ENCODE data around the gene TLE4. TPM values are rescaled to one million over a fixed set of nuclear protein-coding genes. Genes with fewer than 3 reads are reported as not detected.

The TLE4 gene
- total RNA-seq, 4 donors from 2014 or later, result 30.1 to 52.5 (median 38.1) TPM

GRCh38 chr9:79551994-79552393, 19.8 kb upstream of the TLE4 start:
- no peak for TF ChIP-seq CTCF (IDR thresholded peaks at IDR 0.05)
- TF ChIP-seq POLR2A (IDR thresholded peaks at IDR 0.05), result no peak
- DNase-seq, result no peak
- no peak overlapping the region for H3K4me3 ChIP-seq
- H3K9me3 ChIP-seq, result peaks cover 0 to 14% (median 0%) of the 10 kb centered on the region in 3 donors
- H3K27me3 ChIP-seq, result no peaks in the 10 kb centered on the region
- H3K27ac ChIP-seq, result no peak overlapping the region
- H3K36me3 ChIP-seq, result no peaks in the 10 kb centered on the region
- 43 to 89% methylated on average over 1 of the region's 1 CpG for WGBS, 2 donors
- no peaks in the 10 kb centered on the region for H3K4me1 ChIP-seq
- intact Hi-C loops (cut with DNase I), result no loop called here

GRCh38 chr9:79555474-79556089, 16.2 kb upstream of the TLE4 start:
- peaks cover 0 to 5% (median 0%) of the 10 kb centered on the region in 3 donors for H3K9me3 ChIP-seq
- 59 to 92% methylated on average over 4 to 5 of the region's 5 CpGs for WGBS, 2 donors
- H3K36me3 ChIP-seq, result no peaks in the 10 kb centered on the region
- intact Hi-C loops (cut with DNase I), result no loop called here
- H3K4me1 ChIP-seq, result no peaks in the 10 kb centered on the region
- no peak overlapping the region for H3K27ac ChIP-seq
- no peak overlapping the region for H3K4me3 ChIP-seq
- TF ChIP-seq CTCF (IDR thresholded peaks at IDR 0.05), result no peak
- no peak for TF ChIP-seq POLR2A (IDR thresholded peaks at IDR 0.05)
- DNase-seq, result no peak
- no peaks in the 10 kb centered on the region for H3K27me3 ChIP-seq

- Histone ChIP-seq H3K27me3 (no peaks in the 10 kb centered on the region), H3K27ac (no peak overlapping the region), H3K9me3 (no peaks in the 10 kb centered on the region), H3K36me3 (no peaks in the 10 kb centered on the region), H3K4me1 (no peaks in the 10 kb centered on the region), H3K4me3 (no peak overlapping the region)
- TF ChIP-seq CTCF (IDR thresholded peaks at IDR 0.05), result no peak
- TF ChIP-seq POLR2A (IDR thresholded peaks at IDR 0.05), result no peak
- WGBS, 2 donors, result 56 to 58% methylated on average over 3 of the region's 3 CpGs
- DNase-seq, result no peak
- intact Hi-C loops (cut with DNase I), result no loop called here
Observed at GRCh38 chr9:79559495-79560181, 12.1 kb upstream of the TLE4 start.

GRCh38 chr9:79562749-79563386, 8.9 kb upstream of the TLE4 start:
- Histone ChIP-seq H3K36me3 (no peaks in the 10 kb centered on the region), H3K27ac (no peak overlapping the region), H3K9me3 (peaks cover 0 to 3% (median 0%) of the 10 kb centered on the region in 3 donors), H3K4me3 (no peak overlapping the region), H3K27me3 (peaks cover 0 to 4% (median 0%) of the 10 kb centered on the region in 4 donors), H3K4me1 (no peaks in the 10 kb centered on the region)
- intact Hi-C loops (cut with DNase I), result no loop called here
- WGBS, 2 donors, result 92 to 93% methylated on average over 5 of the region's 5 CpGs
- TF ChIP-seq POLR2A (IDR thresholded peaks at IDR 0.05) (no peak), CTCF (IDR thresholded peaks at IDR 0.05) (no peak)
- DNase-seq, result no peak

- Histone ChIP-seq H3K27me3 (peaks cover 0 to 4% (median 0%) of the 10 kb centered on the region in 4 donors), H3K36me3 (no peaks in the 10 kb centered on the region), H3K9me3 (peaks cover 0 to 8% (median 0%) of the 10 kb centered on the region in 3 donors), H3K27ac (no peak overlapping the region), H3K4me3 (no peak overlapping the region), H3K4me1 (no peaks in the 10 kb centered on the region)
- WGBS, 2 donors, result 54 to 72% methylated on average over 2 of the region's 2 CpGs
- TF ChIP-seq CTCF (IDR thresholded peaks at IDR 0.05), result no peak
- TF ChIP-seq POLR2A (IDR thresholded peaks at IDR 0.05), result no peak
- DNase-seq, result no peak
- intact Hi-C loops (cut with DNase I), result no loop called here
Observed at GRCh38 chr9:79564105-79564504, 7.7 kb upstream of the TLE4 start.

Data from esophagus squamous epithelium (tissue), 5 donors.